GM18861 (cell line): ENCODE results near the gene CLTCL1.

ENCODE experiments used
- ATAC-seq: cut with Tn5 transposase; IDR thresholded peaks from one replicate; pipeline ENCODE4 v1.9.1; 2021; ENCODE audit not compliant: unreplicated experiment

Gene CLTCL1

GRCh38 chr22:19134176-19134831 lies 157.2 kb downstream of the CLTCL1 start:
- no peak for ATAC-seq

GRCh38 chr22:19133561-19133960 lies 158.0 kb downstream of the CLTCL1 start:
- no peak for ATAC-seq

GRCh38 chr22:19132693-19133400 lies 158.7 kb downstream of the CLTCL1 start:
- no peak for ATAC-seq

GRCh38 chr22:19132153-19132552 lies 159.4 kb downstream of the CLTCL1 start:
- ATAC-seq = no peak

GRCh38 chr22:19131685-19132015 lies 159.9 kb downstream of the CLTCL1 start:
- no peak for ATAC-seq

- ATAC-seq = no peak
Measured at GRCh38 chr22:19130959-19131684, 160.4 kb downstream of the CLTCL1 start, which contains the start of gene TSSK2. TSSK2 (plus strand) TSS chr22:19131308; CDS start chr22:19131400, 92 bp downstream.

- ATAC-seq = no peak
Measured at GRCh38 chr22:19129871-19130270, 161.6 kb downstream of the CLTCL1 start.
